HUES64 (cell line): ENCODE results near the gene KCNA1.

ENCODE experiments used
- H3K27ac ChIP-seq: 2 replicates; pipeline ENCODE4 v1.7.0; 2013; ENCODE audit warnings: low read depth, low read length, inconsistent platforms
- H3K27me3 ChIP-seq: 2 replicates; pipeline ENCODE4 v1.6.1; 2013; ENCODE audit warnings: mild to moderate bottlenecking, low read length; ENCODE audit not compliant: insufficient read depth
- H3K36me3 ChIP-seq: 2 replicates; pipeline ENCODE4 v1.6.1; 2013; ENCODE audit warnings: mild to moderate bottlenecking, low read length; ENCODE audit not compliant: insufficient read depth
- H3K4me1 ChIP-seq: 2 replicates; pipeline ENCODE4 v1.6.1; 2013; ENCODE audit warnings: mild to moderate bottlenecking, low read length, moderate library complexity; ENCODE audit not compliant: insufficient read depth
- H3K4me3 ChIP-seq: 2 replicates; pipeline ENCODE4 v1.5.1; 2013; ENCODE audit warnings: mild to moderate bottlenecking, low read length, moderate library complexity
- H3K9ac ChIP-seq: 2 replicates; pipeline ENCODE4 v1.6.1; 2013; ENCODE audit warnings: mild to moderate bottlenecking, low read depth, low read length
- H3K9me3 ChIP-seq: 2 replicates; pipeline ENCODE4 v1.6.1; 2013; ENCODE audit warnings: low read depth, low read length; ENCODE audit not compliant: insufficient read depth
- WGBS: fragments of 150-250, 120-280 bp; methylation state at CpG from one replicate; pipeline ENCODE4 v1.1.7; 2013; ENCODE audit warnings: missing lambda C conversion rate; 5-methylcytosine and 5-hydroxymethylcytosine counted together

KCNA1 gene

DNA sequence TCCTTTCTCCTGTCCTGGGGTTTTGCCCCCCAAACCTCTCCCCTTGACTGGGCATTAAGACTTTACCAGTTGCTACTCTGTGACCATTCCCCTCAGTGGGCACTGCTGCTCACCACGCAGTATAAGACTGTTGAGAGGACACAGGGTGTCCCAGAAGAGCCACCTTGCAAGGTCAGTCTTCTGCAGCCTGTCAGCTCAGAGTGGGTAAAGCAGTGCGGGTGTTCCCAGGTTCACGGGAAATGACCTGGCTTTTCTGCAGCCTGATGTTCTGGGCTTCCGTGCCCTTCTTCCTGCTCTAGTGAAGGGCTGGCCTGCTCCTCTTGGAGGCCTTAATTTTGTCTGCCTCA lies 34.2 kb downstream of the KCNA1 start:
- no peak overlapping the region for H3K9ac ChIP-seq
- H3K27ac ChIP-seq: no peak overlapping the region
- H3K4me1 ChIP-seq: no peaks in the 10 kb centered on the region
- no peaks in the 10 kb centered on the region for H3K27me3 ChIP-seq
- H3K36me3 ChIP-seq: no peaks in the 10 kb centered on the region
- H3K4me3 ChIP-seq: no peak overlapping the region
- H3K9me3 ChIP-seq: no peaks in the 10 kb centered on the region
- WGBS: 81% methylated on average over 4 of the region's 4 CpGs

DNA sequence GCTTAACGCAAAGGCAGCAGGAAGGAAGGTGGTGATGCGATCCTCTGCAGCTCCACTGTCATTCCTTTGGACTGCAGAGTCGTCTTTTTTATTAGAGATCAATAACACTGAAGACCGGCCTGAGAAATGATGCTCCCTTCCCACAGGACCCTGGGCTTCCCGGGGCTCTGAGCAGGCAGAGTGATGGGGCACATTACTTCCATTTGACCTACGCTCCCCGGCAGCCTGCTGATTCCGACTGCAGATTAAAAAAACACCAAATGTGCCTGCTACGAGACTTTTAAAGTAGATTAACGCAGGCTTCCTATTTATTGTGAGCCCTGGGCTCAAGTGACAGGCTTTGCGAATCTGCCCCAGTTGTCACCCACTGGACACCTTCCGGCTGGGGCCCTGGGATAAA lies 37.5 kb downstream of the KCNA1 start:
- H3K4me1 ChIP-seq: no peaks in the 10 kb centered on the region
- no peak overlapping the region for H3K4me3 ChIP-seq
- peaks cover 16% of the 10 kb centered on the region; the same call in 1 of the 2 replicates for H3K27me3 ChIP-seq
- no peaks in the 10 kb centered on the region for H3K9me3 ChIP-seq
- H3K9ac ChIP-seq: no peak overlapping the region
- H3K36me3 ChIP-seq: no peaks in the 10 kb centered on the region
- WGBS: 86% methylated on average over 12 of the region's 12 CpGs
- H3K27ac ChIP-seq: no peak overlapping the region

DNA sequence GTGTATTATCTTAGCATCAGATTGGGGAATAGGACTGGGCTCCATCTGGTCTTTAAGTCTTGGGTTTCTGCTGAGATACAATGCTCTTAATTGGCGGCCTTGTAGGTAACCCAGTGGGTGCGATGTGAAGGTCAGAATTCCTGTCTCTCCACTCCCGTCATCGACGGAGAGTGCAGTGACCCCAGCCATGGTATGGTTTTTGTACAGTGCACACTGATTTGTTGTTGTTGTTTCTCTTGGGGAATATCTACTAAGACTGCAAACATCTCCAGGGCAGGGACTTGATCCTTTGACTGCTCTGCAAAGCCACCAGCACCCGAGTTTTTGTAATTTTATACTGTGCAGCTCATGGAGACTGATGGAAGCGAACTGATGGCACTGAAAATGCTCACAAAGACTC lies 41.4 kb downstream of the KCNA1 start:
- H3K27me3 ChIP-seq: peaks cover 38% of the 10 kb centered on the region; the same call in 1 of the 2 replicates
- 96% methylated on average over 7 of the region's 7 CpGs for WGBS
- H3K27ac ChIP-seq: no peak overlapping the region
- H3K4me3 ChIP-seq: no peak overlapping the region
- peaks cover 4% of the 10 kb centered on the region; the same call in 1 of the 2 replicates for H3K4me1 ChIP-seq
- no peak overlapping the region for H3K9ac ChIP-seq
- H3K9me3 ChIP-seq: no peaks in the 10 kb centered on the region
- H3K36me3 ChIP-seq: no peaks in the 10 kb centered on the region

DNA sequence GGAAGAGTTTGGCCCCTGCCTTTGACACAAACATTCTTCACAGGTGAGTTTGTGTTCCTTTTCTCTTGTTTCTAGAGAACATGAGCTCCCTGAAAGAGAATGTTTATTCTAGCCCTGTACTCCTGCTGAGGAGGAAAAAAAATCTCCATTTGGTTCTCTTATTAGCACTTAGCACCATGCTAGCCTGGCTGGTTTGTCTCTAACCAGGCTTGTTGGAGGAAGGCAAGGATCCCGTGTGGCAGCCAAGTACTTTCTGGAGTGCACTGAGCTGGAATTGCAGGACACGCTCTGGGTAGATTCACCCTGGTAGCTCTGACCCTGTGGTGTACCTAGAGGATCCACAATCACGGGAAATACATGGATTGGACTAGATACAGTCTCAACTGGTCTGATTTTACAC lies 41.9 kb downstream of the KCNA1 start:
- H3K4me1 ChIP-seq: peaks cover 5% of the 10 kb centered on the region; the same call in 1 of the 2 replicates
- no peak overlapping the region for H3K9ac ChIP-seq
- no peaks in the 10 kb centered on the region for H3K36me3 ChIP-seq
- H3K27me3 ChIP-seq: peaks cover 38% of the 10 kb centered on the region; the same call in 1 of the 2 replicates
- 76% methylated on average over 3 of the region's 3 CpGs for WGBS
- no peak overlapping the region for H3K27ac ChIP-seq
- no peak overlapping the region for H3K4me3 ChIP-seq
- no peaks in the 10 kb centered on the region for H3K9me3 ChIP-seq

DNA sequence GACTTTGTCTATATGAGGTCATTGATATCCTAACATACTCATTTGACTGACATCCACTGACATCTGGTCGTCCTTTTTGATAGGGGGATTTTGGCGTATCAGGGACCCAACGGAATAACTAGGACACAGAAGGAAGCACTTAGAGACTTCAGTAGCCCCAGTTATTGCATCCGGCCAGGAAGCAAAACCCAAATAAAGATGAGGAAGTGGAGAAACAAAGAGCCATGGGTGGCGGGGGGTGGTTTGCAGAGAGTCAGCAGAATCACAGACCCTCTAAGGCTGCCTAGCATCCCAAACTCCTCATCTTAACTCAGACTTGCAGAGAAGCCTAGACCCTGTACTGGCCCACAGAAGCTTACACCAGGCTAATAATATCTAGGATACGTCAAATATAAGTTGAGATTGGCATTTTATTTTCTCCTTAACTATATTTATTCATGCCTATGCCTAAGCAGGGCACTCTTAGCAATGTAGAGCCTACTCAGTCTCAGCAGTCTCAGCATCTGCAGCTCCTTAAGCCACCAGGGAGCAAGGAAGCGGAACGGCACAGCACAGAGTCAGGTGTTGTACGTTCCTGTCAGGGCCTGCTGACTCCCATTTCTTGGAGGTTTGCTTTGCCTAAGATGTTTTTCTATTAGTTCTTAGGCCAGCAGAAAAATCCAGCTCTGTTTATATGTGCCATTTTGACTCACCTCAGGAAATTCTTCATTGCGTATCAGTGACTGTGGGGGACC lies 45.1 kb downstream of the KCNA1 start:
- Histone ChIP-seq H3K36me3 (no peaks in the 10 kb centered on the region), H3K4me1 (peaks cover 5% of the 10 kb centered on the region; the same call in 1 of the 2 replicates), H3K9me3 (no peaks in the 10 kb centered on the region), H3K27me3 (peaks cover 32% of the 10 kb centered on the region; the same call in 1 of the 2 replicates), H3K9ac (no peak overlapping the region), H3K27ac (no peak overlapping the region), H3K4me3 (no peak overlapping the region)
- 92% methylated on average over 9 of the region's 10 CpGs for WGBS

DNA sequence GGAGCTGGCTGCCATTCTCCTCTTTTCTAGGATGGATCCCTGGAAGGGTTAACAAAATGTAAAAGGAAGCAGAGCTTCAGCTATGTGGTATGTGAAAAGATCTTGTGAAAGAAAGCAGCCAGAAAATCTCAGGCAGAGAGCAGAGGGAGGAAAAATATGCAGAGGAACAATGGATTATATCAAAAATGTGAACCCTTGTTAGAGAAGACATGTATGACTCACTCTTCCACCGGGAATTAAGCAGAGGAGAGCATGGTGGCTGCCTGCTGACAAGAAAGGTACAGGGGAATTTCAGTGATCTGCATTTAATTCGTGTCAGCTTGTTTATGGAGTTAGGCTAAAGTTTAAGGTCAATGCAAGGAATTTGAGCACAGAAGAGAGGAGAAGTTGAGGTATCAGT lies 46.3 kb downstream of the KCNA1 start:
- no peak overlapping the region for H3K4me3 ChIP-seq

DNA sequence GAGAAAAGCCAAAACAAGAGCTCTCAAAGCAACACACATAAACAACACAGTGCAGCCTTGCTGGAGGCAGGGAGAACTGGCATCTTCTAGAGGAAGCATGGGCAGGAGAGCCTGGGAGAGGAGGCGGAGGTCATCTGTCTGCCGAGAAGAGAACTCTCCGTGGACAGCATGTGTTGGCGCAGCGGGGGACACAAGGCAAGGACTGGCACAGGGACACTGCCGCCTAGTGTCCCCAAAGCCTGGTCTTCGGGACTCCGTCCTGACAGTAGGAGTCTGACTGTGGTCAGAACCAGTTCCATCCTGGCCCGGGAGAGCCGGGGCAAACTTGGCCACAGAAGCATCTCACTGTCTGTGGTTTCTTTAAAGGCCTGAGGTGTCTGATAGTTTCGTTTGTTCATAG lies 47.3 kb downstream of the KCNA1 start:
- Histone ChIP-seq H3K27ac (no peak overlapping the region), H3K4me3 (no peak overlapping the region), H3K36me3 (no peaks in the 10 kb centered on the region), H3K27me3 (peaks cover 25% of the 10 kb centered on the region; the same call in 1 of the 2 replicates), H3K9ac (no peak overlapping the region), H3K4me1 (peaks cover 5% of the 10 kb centered on the region; the same call in 1 of the 2 replicates), H3K9me3 (no peaks in the 10 kb centered on the region)
- WGBS: 91% methylated on average over 11 of the region's 11 CpGs

More for the DNA sequence above, 46.3 kb downstream of the KCNA1 start:
- WGBS: 38% methylated on average over 2 of the region's 2 CpGs
- Histone ChIP-seq H3K9me3 (no peaks in the 10 kb centered on the region), H3K36me3 (no peaks in the 10 kb centered on the region), H3K9ac (no peak overlapping the region), H3K27ac (no peak overlapping the region), H3K27me3 (peaks cover 32% of the 10 kb centered on the region; the same call in 1 of the 2 replicates), H3K4me1 (peaks cover 5% of the 10 kb centered on the region; the same call in 1 of the 2 replicates)

DNA sequence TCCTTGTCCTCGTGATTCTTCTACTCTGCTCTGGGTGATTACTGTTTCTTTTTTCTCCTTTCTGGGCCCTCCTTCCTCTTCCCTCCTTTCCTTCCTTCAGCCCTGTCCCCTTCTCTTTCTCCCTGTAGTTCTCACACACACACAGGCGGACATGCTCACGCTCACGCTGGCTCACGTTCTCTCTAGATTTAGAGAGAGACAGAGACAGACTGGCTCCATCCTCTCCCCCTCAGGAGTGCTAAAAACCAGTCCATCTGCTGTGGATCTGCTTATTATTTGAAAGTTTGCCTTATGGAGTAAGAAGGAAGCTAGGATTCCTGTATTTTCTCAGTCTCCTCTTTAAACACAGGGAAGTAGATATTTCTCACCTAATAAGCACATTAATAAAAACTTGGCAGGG lies 48.1 kb downstream of the KCNA1 start:
- H3K9me3 ChIP-seq: no peaks in the 10 kb centered on the region
- 91% methylated on average over 5 of the region's 5 CpGs for WGBS
- no peak overlapping the region for H3K9ac ChIP-seq
- peaks cover 17% of the 10 kb centered on the region; the same call in 1 of the 2 replicates for H3K27me3 ChIP-seq
- H3K4me3 ChIP-seq: no peak overlapping the region
- peaks cover 5% of the 10 kb centered on the region; the same call in 1 of the 2 replicates for H3K4me1 ChIP-seq
- no peak overlapping the region for H3K27ac ChIP-seq
- no peaks in the 10 kb centered on the region for H3K36me3 ChIP-seq

DNA sequence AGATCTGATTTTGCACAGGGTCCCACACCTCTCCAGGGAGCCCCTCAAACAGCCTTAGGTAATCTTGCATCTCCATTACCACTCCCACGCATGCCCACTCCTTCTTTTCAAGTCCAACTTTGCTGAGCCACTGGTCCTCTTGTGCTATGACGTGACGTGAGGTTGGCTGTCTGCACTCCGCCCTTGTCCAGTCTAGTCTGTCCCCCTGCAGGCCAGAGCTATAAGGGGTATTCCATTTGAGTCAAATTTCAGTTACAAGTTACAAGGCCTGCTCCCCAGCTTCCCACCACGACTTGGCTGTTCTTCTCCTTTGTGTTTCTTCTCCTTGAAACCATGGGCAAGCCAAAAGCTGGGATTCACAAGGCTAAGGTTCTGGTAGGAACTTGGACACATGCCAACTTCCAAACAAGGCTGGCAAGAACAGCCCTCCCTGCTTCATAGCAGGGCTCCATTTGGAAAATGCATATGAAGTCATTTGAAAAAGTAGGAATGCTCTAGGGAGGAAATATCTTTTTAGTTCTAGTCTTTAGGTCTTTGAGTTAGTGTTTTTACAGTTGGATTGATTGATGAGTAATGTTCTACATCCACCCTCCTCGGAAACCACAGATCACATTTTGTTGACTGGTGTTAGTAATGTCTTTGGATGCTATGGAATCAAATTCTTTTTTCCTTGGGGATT lies 49.1 kb downstream of the KCNA1 start:
- 91% methylated on average over 5 of the region's 6 CpGs for WGBS
- Histone ChIP-seq H3K4me3 (no peak overlapping the region), H3K9ac (no peak overlapping the region), H3K27me3 (peaks cover 6% of the 10 kb centered on the region; the same call in 1 of the 2 replicates), H3K36me3 (no peaks in the 10 kb centered on the region), H3K4me1 (peaks cover 5% of the 10 kb centered on the region; the same call in 1 of the 2 replicates), H3K27ac (no peak overlapping the region), H3K9me3 (no peaks in the 10 kb centered on the region)

DNA sequence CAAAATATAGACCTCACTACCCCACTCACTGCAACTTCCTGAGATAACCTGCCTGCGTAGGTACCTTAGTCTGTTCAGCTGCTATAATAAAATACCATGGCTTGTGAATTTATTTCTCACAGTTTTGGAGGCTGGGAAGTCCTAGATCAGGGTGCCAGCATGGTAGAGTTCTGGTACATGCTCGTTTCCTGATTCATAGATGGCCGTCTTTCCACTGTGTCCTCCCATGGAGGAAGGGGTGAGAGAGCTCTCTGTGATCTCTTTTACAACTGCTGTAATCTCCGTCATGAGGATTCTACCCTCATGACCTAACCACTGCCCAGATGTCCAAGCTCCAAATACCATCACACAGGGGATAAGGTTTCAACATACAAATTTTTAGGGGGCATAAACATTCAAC lies 49.7 kb downstream of the KCNA1 start:
- Histone ChIP-seq H3K27me3 (0 out of 2 replicates have a peak, but pooled peaks cover under 1% of the 10 kb centered on the region), H3K9ac (no peak overlapping the region), H3K4me1 (peaks cover 5% of the 10 kb centered on the region; the same call in 1 of the 2 replicates), H3K9me3 (no peaks in the 10 kb centered on the region), H3K27ac (no peak overlapping the region), H3K4me3 (no peak overlapping the region), H3K36me3 (no peaks in the 10 kb centered on the region)
- 93% methylated on average over 4 of the region's 4 CpGs for WGBS

DNA sequence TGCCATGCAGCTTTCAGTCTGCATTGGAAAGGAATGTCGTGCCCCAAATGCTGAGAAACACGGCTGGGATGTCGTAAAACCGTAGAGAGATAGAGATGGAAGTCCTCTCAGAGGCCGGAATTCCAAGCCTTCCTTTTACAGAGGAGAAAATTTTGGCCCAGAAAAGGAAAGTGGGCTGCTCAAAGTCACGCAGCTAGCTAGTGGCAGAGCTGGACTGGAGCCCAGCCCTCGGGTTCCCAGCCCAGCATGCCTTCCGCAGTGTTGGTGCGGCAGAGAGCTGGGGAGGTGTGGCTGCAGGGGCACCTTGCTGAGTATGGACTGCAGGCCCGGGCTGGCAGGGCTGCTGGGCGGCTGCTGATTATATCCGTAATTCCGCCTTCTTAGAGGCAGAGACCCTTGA lies 50.3 kb downstream of the KCNA1 start:
- H3K4me3 ChIP-seq: no peak overlapping the region
- no peaks in the 10 kb centered on the region for H3K36me3 ChIP-seq
- WGBS: 71% methylated on average over 13 of the region's 13 CpGs
- no peaks in the 10 kb centered on the region for H3K9me3 ChIP-seq
- no peaks in the 10 kb centered on the region for H3K27me3 ChIP-seq
- no peak overlapping the region for H3K9ac ChIP-seq
- H3K27ac ChIP-seq: no peak overlapping the region
- peaks cover 5% of the 10 kb centered on the region; the same call in 1 of the 2 replicates for H3K4me1 ChIP-seq
